ENCODE measurements around the gene CEACAM19.

CEACAM19 gene

DNA sequence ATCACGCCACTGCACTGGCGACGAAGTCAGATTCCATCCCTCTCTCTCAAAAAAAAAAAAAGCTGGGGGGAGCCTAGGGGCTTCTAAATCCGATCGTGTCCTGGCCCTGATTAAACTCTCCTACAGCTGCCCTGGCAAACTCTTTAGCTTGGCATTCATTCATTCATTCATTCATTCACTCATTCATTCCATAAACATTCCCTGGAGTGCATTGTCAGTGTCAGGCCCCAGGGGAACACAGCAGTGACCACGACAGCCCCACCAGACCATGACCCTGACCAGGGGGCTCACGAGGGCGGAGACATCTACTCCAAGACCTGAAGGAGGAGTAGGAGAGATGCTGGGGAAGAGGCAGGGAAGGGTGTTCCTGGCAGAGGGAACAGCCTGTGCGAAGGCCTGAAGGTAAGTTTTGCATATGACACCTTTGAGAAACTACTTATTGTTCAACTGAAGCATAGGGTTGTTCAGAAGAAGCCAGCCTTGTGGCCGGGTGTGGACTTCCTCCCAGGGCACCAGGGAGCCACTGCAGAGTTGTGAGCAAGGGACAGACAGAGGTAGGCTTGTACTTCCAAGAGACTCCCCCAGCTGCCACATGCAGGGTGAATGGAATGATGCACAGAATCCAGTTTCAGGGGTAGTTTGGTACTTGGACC is 52.1 kb downstream of the CEACAM19 start:
- no peak for DNase-seq (ENCODE audit: low read depth)

DNA sequence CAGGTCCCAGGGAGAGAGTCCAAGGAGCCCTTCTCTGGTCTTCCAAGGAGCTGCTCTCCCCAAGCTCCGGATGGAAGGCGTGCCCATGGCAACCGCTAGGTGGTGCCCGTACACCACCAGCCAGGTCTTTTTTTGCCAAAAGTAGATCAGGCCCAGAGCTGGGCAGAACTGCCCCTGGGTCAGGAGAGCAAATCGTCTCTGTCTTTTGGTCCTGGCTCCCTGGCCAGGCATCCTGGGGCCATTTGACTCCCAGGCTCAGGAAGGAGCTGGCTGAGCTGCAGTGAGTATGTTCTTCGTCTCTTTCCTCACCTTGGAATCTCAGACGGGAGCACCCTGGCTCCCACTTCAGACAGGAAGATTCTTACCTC is 52.7 kb downstream of the CEACAM19 start:
- peak; percentile 61 for DNase-seq (ENCODE audit: low read depth)

DNA sequence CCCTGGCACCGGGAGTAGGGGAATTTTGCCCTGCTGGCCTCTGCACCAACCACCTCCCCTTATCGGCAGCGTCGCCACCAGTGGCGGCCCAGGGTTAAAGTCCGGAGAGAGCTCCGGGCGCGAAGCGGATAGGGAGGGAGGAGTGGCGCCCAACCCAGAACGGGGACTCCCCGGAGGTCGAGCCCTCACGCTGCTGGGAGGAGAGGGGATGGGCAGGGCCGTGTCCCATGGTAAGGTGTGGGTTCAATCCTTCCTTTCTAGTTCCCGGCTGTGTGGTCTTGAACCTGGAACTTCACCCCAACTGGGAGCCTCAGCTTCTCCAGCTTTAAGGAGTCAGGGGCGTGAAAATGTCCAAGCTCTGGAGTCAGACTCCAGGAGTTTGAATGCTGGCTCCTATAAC is 54.0 kb downstream of the CEACAM19 start:
- DNase-seq (ENCODE audit: low read depth) = no peak

DNA sequence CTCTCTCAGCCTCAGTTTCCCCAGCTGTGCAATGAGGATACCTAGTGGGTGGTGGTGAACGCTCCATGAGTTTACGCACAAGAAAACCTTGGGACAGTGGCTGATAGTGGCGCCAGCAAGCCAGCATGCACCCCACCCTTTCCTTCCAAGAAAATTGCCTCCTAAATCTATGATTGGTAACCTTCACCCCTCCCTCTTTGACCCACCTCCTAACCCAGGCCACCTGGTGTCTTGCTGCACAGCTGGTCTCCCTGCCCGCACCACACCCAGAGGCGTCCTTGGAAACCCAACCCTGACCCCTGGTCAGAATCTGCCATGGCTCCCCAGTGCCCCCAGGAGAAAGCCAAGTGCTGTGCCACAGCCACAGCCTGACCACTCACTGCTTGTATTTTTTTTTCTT is 54.4 kb downstream of the CEACAM19 start:
- DNase-seq (ENCODE audit: low read depth) = no peak

DNA sequence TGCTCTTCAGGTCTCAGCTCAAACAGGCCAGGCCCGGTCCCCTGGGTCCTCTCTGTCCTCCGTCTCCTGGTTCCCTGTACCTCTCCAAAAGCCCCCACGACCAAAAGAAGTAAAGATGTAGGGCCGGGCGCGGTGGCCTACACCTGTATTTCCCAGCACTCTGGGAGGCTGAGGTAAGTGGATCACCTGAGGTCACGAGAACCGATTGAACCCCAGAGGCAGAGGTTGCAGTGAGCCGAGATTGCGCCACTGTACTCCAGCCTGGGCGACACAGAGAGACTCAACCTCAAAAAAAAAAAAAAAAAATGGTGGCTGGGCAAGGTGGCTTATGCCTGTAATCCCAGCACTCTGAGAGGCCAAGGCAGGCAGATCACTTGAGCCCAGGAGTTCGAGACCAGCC is 55.2 kb downstream of the CEACAM19 start:
- DNase-seq (ENCODE audit: low read depth) = no peak

DNA sequence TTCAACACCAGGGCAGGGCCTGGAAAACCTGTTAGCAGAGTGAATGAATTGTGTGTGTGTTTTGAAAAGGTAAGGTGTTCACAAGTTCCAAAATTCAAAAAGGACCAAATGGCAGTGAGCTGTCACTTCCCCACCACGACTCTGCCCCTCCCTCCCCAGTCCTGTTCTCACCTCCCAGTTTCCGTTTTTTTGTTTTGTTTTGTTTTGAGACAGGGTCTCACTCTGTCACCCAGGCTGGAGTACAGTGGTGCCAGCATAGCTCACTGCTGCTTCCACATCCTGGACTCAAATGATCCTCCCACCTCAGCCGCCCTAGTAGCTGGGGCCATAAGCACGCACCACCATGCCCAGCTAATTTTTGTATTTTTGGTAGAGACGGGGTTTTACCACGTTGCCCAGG is 56.9 kb downstream of the CEACAM19 start:
- no peak for DNase-seq (ENCODE audit: low read depth)

DNA sequence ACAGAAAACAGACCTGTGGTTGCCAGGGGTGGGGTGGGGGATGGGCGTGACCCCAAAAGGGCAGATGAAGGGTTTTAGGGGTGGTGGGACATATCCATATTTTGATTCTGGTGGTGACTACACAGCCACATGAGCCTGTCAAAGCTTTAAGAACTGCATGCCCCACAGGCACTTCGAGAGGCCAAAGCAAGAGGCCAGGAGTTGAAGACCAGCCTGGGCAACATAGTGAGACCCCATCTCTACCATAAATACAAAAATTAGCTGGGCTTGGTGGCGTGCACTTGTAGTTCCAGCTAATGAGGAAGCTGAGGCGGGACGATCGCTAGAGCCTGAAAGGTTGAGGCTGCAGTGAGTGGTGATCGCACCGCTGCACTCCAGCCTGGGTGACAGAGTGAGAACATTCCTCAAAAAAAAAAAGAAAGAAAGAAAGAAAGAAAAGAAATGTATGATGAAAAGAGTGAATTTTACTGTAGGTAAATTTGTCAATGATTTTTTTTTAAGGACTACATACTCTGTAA is 58.3 kb downstream of the CEACAM19 start:
- DNase-seq (ENCODE audit: low read depth) = no peak

DNA sequence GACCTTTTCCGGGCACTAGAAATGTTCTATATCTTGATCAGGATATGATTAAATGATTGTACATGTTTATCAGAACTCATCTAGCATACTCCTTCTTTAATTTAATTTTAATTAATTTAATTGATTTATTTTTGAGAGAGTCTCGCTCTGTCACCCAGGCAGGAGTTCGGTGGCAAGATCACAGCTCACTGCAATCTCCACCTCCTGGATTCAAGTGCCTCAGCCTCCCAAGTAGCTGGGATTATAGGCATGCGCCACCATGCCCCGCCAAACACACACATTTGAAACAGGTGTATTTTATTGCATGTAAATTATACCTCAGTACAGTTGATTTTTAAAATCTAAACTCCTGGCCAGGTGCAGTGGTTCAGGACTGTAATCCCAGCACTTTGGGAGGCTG is 59.8 kb downstream of the CEACAM19 start:
- DNase-seq (ENCODE audit: low read depth) = no peak

DNA sequence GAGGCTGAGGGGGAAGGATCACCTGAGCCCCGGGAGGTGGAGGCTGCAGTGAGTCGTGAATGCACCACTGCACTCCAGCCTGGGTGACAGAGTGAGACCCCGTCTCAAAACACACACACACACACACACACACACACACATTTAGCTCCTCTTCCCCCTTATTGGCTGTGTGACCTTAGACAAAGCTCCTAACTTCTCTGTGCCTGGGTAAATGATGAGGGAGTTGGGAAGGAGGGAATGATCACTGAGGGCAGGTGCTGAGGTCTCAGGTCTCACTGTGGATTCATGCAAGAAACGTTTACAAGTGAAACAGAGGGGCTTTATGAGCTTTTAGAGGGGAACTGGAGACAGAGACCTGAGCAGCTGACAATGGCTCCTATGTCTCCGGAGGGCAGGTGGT is 60.3 kb downstream of the CEACAM19 start:
- DNase-seq (ENCODE audit: low read depth) = no peak

DNA sequence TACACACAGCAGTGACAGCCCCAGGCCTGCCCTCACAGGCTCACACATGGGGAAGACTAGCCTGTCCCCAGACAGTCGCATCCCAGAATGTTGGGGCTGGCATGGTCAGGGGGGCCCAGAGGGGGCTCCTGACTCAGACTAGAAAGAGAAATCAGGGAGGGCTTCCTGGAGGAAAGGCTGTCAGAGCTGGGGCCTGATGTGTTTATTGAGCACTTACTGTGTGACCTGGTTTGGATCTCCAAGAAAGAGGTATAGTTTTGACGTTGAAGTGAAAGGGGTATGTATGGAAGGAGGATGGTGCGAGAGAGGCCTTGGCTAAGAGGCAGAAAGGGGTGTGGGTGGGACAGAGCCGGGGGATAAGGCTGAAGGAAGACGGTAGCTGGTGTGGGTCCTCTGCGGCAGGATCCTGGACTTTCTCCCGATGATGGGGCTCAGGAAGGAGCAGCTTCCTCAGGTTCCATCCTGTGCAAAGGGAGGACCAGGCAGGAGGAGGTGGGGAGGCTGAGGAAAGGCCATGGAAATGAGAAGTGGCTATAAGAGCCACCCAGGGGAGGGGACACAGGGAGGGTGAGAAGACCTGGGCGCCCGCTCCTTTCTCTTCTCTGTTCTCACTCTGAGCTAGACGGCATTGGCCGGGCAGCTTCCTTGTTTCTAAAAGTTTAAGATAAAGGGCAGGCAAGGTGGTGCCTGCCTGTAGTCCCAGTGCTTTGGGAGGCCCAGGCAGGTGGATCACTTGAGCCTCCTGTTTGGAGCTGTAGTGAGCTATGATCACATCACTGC is 61.1 kb downstream of the CEACAM19 start:
- DNase-seq (ENCODE audit: low read depth) = no peak

Data from stimulated activated CD4-positive, alpha-beta T cell treated with anti-CD3 and anti-CD28 coated beads, Interleukin-2, amount 100 ng/mL, for 4 hours (primary cell).